Cardiac septum (tissue), 1 donor: Measurements from ENCODE around the gene VAPB. TPM values are rescaled to one million over a fixed set of nuclear protein-coding genes. Genes with fewer than 3 reads are reported as not detected.

ENCODE experiments used
- DNase-seq: peaks from one replicate; pipeline ENCODE4 v3.0.0-alpha.2; 2020; ENCODE audit warnings: low spot score
- intact Hi-C: fragments of 100-400 bp; cut with DNase I; formaldehyde crosslinking; loops from one replicate; pipeline ENCODE4 v1.14.0; 2022
- total RNA-seq: library from RNA; stranded (reverse); fragmentation: NEBNext Ultra II Directional; extraction: Animal tissue kit (Norgen Biotek cat#: 25700); gene quantifications from one replicate; pipeline ENCODE4 v1.2.1, GENCODE V29; 2021
- donor health status: DM: no; HTN: no; CAD: no.

The VAPB gene
- total RNA-seq, 1 donor from 2014 or later = 65.9 TPM

DNA sequence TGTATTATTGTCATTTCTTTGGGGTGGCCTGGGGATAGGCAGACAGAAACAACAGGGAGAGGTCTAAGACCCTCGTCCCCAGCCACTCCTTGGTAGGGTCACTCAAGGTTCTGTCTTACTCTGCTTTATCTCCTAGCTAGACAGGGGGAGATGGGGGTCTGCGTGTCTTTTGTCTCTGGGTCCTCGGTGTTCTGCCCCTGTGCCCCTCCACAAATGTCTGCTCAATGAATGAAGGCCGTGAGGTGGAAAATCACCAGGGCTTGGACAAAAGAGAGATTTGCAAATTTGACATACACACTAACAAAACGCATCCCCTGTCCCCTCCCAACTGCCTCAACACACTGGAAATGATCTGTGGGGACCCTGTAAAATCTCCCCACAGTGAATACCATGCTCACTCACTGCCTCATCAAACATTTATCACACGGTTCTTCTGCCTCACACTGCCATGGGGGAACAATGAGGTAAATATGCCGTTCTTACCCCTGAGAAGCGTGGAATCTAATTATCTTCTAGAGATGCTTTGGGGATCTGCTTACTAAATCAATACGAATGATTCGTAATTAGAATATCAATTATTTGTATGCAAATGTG, 13.2 kb upstream of the VAPB start:
- intact Hi-C loops = no loop called here

DNA sequence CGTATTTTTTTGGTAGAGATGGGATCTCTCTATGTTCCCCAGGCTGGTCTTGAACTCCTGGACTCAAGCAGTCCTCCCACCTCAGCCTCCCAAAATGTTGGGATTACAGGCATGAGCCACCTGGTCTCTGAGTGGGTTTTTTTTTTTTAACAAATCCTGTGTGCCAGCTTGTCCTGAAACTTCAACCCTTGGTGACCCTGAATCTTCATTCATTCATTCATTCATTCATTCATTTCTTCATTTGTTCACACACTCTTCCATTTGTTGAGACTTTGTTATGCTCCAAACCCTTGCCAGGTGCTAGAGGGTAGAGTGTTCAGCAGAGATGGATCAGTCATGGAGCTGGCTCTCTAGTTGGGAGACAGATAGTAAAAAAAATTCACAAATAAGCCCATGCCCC, 12.0 kb upstream of the VAPB start:
- intact Hi-C loops = no loop called here
- no peak for DNase-seq

More for the DNA sequence above, 13.2 kb upstream of the VAPB start:
- no peak for DNase-seq

DNA sequence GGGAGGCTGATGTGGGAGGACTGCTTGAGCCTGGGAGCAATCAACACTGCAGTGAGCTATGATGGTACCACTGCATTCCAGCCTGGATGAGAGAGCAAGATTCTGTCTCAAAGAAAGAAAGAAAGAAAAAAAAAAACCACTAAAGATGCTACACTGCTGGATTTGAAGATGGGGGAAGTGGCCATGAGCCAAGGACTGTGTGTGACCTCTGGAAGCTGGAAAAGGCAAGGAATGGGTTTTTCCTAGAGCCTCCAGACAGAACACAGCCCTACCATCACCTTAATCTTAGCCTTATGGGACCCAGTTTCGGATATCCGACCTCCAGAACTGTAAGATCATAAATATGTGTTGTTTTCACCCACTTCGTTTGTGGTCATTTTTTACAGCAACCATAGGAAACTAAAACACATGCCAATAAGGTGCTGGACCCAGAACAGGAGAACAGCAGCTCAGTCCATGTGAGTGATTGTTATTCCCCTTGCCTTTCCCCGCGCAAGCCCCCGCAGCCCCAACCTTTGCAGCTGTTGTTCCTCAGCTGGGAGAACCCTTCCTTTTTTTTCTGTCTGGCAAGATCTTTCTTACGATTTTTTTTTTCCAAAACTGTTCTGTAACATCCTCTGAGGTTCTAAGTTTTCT, 11.1 kb upstream of the VAPB start:
- intact Hi-C loops = no loop called here

DNA sequence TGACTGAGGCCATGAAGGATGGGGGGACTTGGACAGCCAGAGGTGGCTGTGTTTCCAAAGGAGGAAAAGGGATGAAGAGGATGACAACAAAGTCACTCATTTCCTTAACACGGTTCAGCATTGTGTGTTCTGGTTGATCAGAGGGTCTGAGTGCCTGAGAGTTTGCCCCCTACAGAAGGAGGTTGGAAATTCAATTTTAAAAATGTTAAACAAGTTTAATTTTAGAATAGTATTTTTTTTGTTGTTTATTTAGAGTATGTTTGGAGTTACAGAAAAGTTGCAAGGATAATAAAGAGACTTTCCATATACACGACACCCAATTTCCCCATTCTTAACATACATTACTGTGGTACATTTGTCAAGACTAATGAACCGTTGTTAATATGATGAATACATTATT, 10.3 kb upstream of the VAPB start:
- no peak for DNase-seq
- intact Hi-C loops = no loop called here

More for the DNA sequence above, 11.1 kb upstream of the VAPB start:
- no peak for DNase-seq

DNA sequence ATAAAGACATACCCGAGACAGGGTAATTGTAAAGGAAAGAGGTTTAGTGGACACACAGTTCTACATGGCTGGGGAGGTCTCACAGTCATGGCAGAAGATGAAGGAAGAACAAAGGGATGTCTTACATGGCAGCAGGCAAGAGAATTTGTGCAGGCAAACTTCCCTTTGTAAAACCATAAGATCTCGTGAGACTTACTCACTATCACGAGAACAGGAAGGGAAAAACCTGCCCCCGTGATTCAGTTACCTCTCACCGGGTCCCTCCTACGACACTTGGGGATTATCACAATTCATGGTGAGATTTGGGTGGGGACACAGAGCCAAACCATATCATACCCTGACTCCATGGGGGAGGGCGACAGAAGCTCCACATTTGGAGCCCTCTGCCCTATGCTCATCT, 7.4 kb upstream of the VAPB start:
- intact Hi-C loops = no loop called here

DNA sequence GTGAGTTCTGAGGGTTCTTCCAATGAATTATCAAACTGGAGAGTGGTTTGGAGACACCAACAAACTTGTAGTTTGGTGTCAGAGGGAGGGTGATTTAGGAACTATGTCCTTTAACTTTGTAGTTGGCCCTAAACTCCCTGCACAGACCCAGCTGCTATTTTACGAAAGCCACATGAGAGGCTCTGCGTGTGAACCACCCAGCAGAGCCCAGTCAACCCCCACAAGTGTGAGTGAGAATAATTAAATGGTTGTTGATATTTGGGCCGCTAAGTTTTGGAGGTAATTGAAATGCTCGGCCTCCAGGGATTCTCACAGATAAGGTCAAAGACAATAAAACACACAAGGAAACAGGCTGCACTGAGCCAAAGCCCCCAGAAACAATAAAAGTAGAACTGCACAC, 6.9 kb upstream of the VAPB start:
- DNase-seq = no peak

More for the DNA sequence above, 7.4 kb upstream of the VAPB start:
- DNase-seq = no peak

DNA sequence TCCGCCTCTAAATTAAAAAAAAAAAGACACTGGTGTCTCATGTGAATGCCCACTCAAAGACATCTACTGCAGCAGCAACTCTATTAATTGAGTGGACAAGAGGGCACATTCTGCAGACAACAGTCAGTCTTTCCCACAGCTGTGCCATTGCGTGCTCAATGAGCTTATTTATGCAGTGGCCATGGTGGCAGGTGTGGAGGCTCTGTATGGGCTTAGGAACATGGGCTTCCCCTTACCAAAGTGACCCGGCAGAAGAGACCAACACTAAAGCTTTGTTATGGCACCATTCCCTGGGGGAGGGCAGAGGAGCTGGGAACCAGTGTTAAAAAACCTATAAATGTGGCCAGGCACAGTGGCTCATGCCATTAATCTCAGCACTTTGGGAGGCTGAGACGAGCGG, 4.2 kb upstream of the VAPB start:
- intact Hi-C loops = no loop called here
- no peak for DNase-seq

More for the DNA sequence above, 6.9 kb upstream of the VAPB start:
- intact Hi-C loops = no loop called here

DNA sequence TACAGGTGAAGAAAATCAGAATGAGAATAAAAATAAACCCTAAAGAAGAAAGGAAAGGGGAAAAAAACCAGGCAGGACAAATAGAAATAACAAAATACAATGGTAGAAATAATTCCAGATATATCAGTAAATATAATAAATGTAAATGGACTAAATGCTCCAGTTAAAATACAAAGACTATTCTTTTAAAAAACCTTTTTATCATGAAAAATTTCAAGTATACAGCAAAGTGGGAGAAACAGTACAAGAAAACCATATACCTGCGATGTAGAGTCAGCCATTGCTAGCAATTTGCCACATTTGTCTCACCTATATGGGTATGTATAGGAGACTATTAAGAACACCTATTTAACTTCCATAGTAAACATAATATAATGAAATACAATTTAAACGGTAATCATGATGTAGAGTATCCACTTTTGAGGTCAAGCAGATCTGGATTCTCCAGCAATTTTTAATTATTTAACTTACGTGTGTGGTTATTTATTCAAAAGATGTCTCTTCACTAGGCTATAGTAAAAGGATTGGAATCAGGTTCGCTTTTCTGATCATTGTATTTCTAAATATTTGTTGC, 914 bp upstream of the VAPB start:
- intact Hi-C loops = loop anchor here (2.0 kb wide), 1 partner anchor 79 kb away; the partner anchor contains the start of gene RAB22A

DNA sequence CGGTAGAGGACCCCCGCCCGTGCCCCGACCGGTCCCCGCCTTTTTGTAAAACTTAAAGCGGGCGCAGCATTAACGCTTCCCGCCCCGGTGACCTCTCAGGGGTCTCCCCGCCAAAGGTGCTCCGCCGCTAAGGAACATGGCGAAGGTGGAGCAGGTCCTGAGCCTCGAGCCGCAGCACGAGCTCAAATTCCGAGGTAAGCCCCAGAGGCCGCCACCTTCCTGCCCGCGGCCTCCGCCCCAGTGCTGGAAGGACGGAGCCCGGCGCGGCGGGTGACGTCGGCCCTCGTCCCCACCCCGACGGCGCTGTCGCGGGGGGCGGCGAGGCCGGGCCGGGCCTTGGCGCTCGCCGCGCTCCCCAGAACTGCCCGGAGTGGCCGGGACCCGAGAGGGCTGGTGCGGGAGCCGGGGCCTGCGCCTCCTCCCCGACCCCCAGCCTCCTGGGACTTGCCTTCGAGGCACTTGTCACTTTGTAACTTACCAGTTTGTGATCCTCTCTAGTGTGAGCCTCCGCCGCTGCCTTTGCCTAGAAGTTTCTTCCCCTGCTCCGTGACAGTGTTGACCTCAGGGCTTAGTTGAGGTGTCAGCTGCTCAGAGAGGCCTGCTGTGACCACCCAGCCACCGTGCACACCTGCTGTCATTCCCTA, 417 bp downstream of the VAPB start:
- intact Hi-C loops = loop anchor here (2.0 kb wide), 1 partner anchor 81 kb away; the partner anchor contains the start of gene RAB22A
- peak; percentile 76 for DNase-seq

More for the DNA sequence above, 914 bp upstream of the VAPB start:
- no peak for DNase-seq

DNA sequence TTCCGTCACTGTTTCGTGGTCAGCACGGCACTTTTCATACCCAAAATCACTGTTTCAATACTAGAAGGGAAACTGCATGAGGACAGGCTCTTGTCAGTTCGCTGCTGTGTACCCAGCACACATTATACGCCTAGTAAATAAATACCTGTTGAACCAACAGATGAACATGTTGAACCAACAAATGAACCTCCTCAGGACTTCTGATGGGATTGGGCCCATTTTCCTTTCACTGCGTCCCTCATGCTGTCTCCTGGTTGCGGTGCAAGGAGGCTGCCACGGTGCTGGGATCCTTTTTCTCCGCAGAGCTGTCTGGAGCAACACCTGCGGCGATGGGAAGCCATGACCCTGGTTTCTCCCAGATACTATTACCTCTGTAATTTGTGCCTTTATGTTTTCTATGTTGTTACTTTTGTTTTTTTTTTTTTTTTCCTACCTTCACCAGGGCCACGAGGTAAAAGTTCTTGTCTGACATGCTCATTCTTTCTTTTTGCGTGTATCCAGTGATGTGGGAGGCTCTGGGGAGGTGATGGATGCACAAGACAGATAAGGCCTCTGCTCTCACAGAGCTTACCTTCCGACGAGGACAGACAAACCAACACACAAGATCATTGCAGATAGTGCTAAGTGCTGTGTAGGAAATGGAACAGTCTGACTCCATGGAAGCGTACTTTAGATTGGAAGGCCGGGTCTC, 1.1 kb downstream of the VAPB start:
- intact Hi-C loops = loop anchor here (2.0 kb wide), 1 partner anchor 81 kb away; the partner anchor contains the start of gene RAB22A
- no peak for DNase-seq

DNA sequence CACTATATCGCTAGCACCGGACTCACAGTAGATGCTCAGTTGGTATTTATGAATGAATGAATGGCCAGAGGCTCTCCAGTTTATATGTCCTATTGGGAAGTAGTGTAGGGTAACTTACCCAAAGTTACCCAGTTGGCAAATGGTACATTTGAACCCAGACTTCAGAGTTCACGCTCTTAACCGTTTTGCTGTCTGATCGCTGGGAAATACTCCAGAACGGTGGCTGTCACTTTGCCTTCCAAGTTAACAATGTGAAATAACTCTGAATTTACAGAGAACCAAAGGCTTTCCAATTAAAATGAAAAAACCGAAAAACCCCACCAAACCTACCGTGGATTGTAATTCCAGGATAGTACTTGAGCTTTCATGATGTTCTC, 1.6 kb downstream of the VAPB start:
- DNase-seq = no peak
- intact Hi-C loops = no loop called here

DNA sequence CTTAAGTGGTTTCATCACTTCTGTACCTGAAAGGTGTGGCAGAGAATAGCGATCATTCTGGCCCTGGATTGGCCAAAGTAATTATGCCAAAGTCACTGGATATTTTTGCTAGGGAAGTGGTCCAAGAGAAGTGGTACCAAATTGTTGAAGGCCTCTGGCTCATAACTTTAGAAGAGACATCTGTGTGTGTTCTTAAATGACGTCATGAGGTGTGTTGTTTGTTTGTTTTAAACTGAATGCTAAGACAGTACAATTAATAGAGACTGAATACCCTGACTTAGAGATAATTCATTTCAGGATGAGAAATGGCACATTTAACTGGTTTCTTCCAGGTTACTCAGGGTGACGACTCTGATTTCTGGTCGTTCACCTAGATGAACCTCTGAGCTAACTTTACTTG, 3.3 kb downstream of the VAPB start:
- DNase-seq = no peak
- intact Hi-C loops = no loop called here

DNA sequence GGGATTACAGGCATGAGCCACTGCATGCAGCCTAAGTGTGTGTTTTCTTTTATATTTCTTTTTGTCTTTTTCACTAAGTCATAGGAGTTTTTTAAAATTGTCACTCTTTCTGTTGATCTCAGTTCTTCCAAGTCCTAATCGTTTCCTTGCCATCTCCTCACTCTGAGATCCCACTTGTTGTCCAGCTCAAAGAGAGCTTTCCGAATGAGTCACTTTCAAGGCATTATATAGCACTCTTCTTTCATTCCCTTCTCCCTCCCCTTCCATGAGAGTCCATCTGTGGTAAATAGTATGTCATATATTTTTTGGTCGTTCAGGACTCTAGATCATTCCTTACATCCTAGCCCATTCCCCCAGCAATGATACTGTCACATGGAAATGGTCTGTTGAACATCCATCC, 4.3 kb downstream of the VAPB start:
- intact Hi-C loops = no loop called here
- no peak for DNase-seq

DNA sequence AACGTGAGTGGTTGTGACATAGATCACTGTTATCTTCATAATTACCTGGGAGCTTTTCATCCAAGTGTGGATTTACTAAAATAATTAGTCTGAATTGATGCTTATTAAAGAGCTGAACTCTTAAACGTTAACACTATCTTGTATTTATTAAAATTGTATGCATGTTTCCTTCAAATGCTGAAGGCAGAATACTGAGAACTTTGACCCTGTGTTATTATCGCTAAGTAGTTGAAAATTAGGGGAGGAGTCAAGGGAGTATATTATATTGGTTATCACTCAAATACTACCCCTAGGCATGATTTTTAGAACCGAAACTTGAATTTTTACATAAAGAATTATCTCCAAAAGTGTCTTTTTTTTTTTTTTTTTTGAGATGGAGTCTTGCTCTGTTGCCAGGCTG, 5.8 kb downstream of the VAPB start:
- DNase-seq = no peak
- intact Hi-C loops = no loop called here

DNA sequence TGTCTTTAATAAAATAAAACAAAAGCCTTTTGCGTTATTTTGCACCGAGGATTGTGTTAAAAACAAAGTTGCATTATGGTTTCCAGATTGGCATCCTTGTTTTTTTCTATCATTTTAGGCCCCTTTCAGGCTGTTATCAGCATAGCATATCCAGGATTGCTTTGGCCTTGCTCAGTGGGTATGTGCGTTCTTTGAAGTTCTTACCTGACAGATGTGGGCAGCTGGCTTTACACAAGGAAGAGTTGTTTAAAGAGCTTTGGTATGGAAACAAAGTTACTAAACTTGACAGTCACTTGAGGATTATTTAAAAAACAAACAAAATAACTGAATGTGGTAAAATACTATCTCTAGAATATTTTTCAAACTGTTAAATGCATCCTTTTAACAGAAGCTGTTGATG, 6.6 kb downstream of the VAPB start:
- intact Hi-C loops = no loop called here
- no peak for DNase-seq

DNA sequence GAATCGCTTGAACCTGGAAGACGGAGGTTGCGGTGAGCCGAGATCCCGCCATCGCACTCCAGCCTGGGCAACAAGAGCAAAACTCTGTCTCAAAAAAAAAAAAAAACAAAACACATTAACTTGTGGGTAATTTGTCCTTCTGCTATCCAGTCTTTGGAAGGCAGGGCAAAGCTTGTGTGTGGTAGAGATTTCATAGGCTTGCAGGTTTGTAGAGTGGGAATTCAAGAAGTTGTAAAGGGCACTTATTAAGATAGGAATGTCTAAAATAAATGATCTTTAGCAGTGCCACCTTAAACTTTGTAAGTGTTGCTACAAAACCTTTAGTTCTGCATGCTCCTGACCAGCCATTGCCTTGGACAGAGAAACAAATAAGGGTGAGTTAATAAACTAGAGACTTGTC, 8.4 kb downstream of the VAPB start:
- intact Hi-C loops = no loop called here
- DNase-seq = no peak

DNA sequence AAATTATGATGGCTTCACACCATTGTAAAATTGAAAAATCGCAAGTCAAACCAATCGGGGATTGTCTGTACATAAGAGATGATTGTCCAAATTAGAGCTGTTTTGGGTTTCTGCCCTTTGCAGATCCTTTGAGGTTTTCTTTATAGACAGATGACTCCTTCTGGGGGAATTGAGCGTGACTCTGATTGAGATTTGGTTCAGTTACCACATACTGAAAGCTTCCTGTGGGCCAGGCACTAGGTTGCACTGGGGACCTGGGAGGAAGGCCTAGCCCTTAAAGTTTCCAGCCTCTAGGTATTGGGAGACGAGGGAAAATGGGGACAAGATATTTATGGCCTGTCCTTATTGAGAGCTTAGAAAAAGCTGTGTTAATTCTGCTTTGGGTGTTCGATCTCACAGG, 9.2 kb downstream of the VAPB start:
- no peak for DNase-seq
- intact Hi-C loops = no loop called here

DNA sequence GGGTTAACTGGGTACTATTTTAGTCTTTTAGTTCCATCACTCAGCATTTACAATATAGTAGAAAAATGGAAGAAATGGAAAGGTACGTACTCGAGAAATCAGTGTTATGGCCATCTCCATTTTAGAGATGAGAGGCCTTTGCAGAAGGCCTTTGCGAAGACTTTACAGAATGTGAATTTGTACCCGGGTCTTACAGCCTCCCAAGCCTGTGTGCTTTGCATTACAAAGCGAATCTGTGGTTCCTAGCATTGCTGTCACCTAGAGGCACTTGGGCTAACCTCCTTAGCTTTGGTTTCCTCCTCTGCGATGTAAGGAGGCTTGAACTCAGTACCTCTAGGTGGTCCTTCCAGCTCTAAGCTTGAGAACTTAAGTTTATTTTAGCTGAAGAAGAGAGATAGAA, 10.9 kb downstream of the VAPB start:
- no peak for DNase-seq
- intact Hi-C loops = no loop called here

DNA sequence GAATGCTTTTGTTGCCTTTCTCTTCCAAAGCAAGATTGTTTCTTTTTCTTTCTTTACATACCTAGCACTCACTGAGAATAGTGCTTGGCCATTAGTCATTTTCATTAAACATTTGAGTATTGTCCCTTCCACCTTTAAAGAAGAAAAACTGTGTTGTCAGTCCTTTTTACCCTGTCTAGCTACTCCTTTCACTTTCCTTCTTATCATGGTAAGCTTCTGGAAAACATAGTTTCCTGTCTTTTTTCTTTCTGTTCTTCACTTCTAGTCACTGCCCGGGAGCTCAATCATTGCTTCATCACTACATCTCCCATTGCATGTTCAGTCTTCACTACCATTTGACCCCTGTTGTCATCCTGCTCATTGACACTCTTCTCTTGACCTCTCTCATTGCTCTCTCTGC, 12.1 kb downstream of the VAPB start:
- no peak for DNase-seq
- intact Hi-C loops = no loop called here

DNA sequence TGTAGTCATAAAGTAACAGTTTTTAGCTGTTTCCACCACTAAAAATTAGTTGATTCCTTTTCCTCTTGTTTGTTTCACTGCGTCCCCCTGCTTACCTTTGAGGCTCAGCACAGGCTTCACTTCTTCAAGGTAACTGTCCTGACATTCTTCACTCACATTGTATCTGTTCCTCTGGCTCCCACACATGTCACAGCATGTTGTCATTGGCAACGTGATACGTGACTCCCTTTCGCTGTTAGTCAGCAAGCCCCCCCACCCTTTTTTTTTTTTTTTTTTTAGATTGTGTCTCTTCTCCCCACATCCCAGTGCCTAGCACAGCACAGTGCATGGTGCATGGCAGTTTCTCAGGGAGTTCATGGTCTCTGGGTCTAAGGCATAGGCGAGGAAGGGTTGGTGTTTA, 13.3 kb downstream of the VAPB start:
- DNase-seq = no peak
- intact Hi-C loops = no loop called here
